Epidermal melanocyte (primary cell): ENCODE data around the gene SNX8.
A peak's percentile ranks its signal among the peaks of the same experiment; 100 is the strongest.

Experiments
- DNase-seq: peaks from one replicate; pipeline ENCODE4 v3.0.0; 2011; ENCODE audit warnings: low spot score; ENCODE audit not compliant: insufficient read length

SNX8 gene

GRCh38 chr7:2263176-2263575 is 51.1 kb downstream of the SNX8 start:
- DNase-seq, result no peak

GRCh38 chr7:2261611-2262010 is 52.6 kb downstream of the SNX8 start:
- DNase-seq, result no peak

GRCh38 chr7:2260820-2261219 is 53.4 kb downstream of the SNX8 start:
- no peak for DNase-seq

- no peak for DNase-seq
Observed at GRCh38 chr7:2259480-2259879, 54.8 kb downstream of the SNX8 start.

GRCh38 chr7:2258661-2259365 is 55.4 kb downstream of the SNX8 start:
- DNase-seq, result no peak

- no peak for DNase-seq
Observed at GRCh38 chr7:2257651-2258050, 56.6 kb downstream of the SNX8 start.

- DNase-seq, result no peak
Observed at GRCh38 chr7:2257046-2257551, 57.1 kb downstream of the SNX8 start.

GRCh38 chr7:2256306-2257045 is 57.8 kb downstream of the SNX8 start:
- no peak for DNase-seq

GRCh38 chr7:2255145-2256139 is 58.8 kb downstream of the SNX8 start:
- no peak for DNase-seq

GRCh38 chr7:2254429-2255144 is 59.7 kb downstream of the SNX8 start:
- no peak for DNase-seq

GRCh38 chr7:2253525-2254244 is 60.6 kb downstream of the SNX8 start:
- no peak for DNase-seq

- no peak for DNase-seq
Observed at GRCh38 chr7:2253021-2253420, 61.2 kb downstream of the SNX8 start.

- DNase-seq, result no peak
Observed at GRCh38 chr7:2251841-2252771, 62.1 kb downstream of the SNX8 start.

GRCh38 chr7:2251381-2251780 is 62.9 kb downstream of the SNX8 start:
- DNase-seq, result no peak

GRCh38 chr7:2249744-2250323 is 64.4 kb downstream of the SNX8 start:
- DNase-seq, result no peak

- peak; percentile 100 for DNase-seq
Observed at GRCh38 chr7:2248984-2249694, 65.1 kb downstream of the SNX8 start.

GRCh38 chr7:2247141-2247995 is 66.9 kb downstream of the SNX8 start:
- no peak for DNase-seq
